Measurements from ENCODE around the gene PSME4. TPM values are rescaled to one million over a fixed set of nuclear protein-coding genes. Genes with fewer than 3 reads are reported as not detected.
A peak's percentile ranks its signal among the peaks of the same experiment; 100 is the strongest.

Gene PSME4
- total RNA-seq, 1 experiment from 2014 or later: 63.2 TPM

- DNase-seq (ENCODE audit: low read depth, low spot score): no peak
- POLR2A ChIA-PET: no interaction called here
- H3K4me1 ChIP-seq (ENCODE audit: control insufficient read depth, insufficient read depth, low read length): peaks cover 7% of the 10 kb centered on the region; the same call in 1 of the 2 replicates
- TF ChIP-seq SIN3A (IDR thresholded peaks at IDR 0.05; ENCODE audit: borderline replicate concordance, insufficient read depth, low read depth, low read length) (no peak), CTCF (IDR thresholded peaks at IDR 0.05) (no peak), TCF7L2 (IDR thresholded peaks at IDR 0.05; ENCODE audit: low read depth, low read length) (no peak), POLR2AphosphoS5 (IDR thresholded peaks at IDR 0.05; ENCODE audit: low read depth, low read length) (no peak), REST (IDR thresholded peaks at IDR 0.05; ENCODE audit: insufficient read depth in 1 of 2, low read depth in 2 of 2, low read length in 1 of 2) (no peak)
- CTCF ChIA-PET: no interaction called here
- no peaks in the 10 kb centered on the region for H3K27me3 ChIP-seq (ENCODE audit: control insufficient read depth, insufficient read depth, low read length)
- no peak overlapping the region for H3K4me3 ChIP-seq (ENCODE audit: low read depth in 2 of 2, low read length in 2 of 2)
- intact Hi-C loops (cut with micrococcal nuclease; ENCODE audit: unreplicated experiment): no loop called here
- no peaks in the 10 kb centered on the region for H3K36me3 ChIP-seq (ENCODE audit: control insufficient read depth, insufficient read depth, low read length)
- in situ Hi-C loops (cut with HindIII; ENCODE audit: low pct_unique_long_range_greater_than_20kb, low sequenced_read_pairs): no loop called here
- BruUV-seq (replicated peaks): no TSS peak
- ATAC-seq: no peak
- H3K9me3 ChIP-seq (ENCODE audit: control insufficient read depth, insufficient read depth, low read depth, low read length): no peaks in the 10 kb centered on the region
- no peak overlapping the region for H3K27ac ChIP-seq (ENCODE audit: low read length)
Measured at GRCh38 chr2:53985646-53986045, 14.9 kb upstream of the PSME4 start.

- H3K36me3 ChIP-seq (ENCODE audit: control insufficient read depth, insufficient read depth, low read length): no peaks in the 10 kb centered on the region; the same call in 1 of the 2 replicates
- H3K27me3 ChIP-seq (ENCODE audit: control insufficient read depth, insufficient read depth, low read length): no peaks in the 10 kb centered on the region
- in situ Hi-C loops (cut with HindIII; ENCODE audit: low pct_unique_long_range_greater_than_20kb, low sequenced_read_pairs) (no loop called here), intact Hi-C loops (cut with micrococcal nuclease; ENCODE audit: unreplicated experiment) (no loop called here)
- peaks cover 8% of the 10 kb centered on the region for H3K4me1 ChIP-seq (ENCODE audit: control insufficient read depth, insufficient read depth, low read length)
- H3K27ac ChIP-seq (ENCODE audit: low read length): peak overlapping the region; percentile 82
- DNase-seq (ENCODE audit: low read depth, low spot score) (no peak), ATAC-seq (peak; percentile 77)
- H3K9me3 ChIP-seq (ENCODE audit: control insufficient read depth, insufficient read depth, low read depth, low read length): no peaks in the 10 kb centered on the region
- H3K4me3 ChIP-seq (ENCODE audit: low read depth in 2 of 2, low read length in 2 of 2): peak overlapping the region; percentile 91 to 100
- POLR2A ChIA-PET: interaction anchor here (0.6 to 1.0 kb wide), 4 partner anchors 11 to 987 kb away, joined by 4 to 8 read pairs (median 5); no protein-coding TSS in a partner anchor
- CTCF ChIA-PET: no interaction called here
- TF ChIP-seq SIN3A (IDR thresholded peaks at IDR 0.05; ENCODE audit: borderline replicate concordance, insufficient read depth, low read depth, low read length): peak; percentile 54; the same call in 1 of the 2 replicates
- no peak for TF ChIP-seq CTCF (IDR thresholded peaks at IDR 0.05)
- no peak for TF ChIP-seq REST (IDR thresholded peaks at IDR 0.05; ENCODE audit: insufficient read depth in 1 of 2, low read depth in 2 of 2, low read length in 1 of 2)
- no TSS peak for BruUV-seq (replicated peaks)
Measured at GRCh38 chr2:53969968-53970723, 647 bp downstream of the PSME4 start.
